Kidney capillary endothelial cell (primary cell): ENCODE results near the gene FZR1.
"Not testable (repeated sequence)": the region's sequence is repeated elsewhere in the genome, so short reads cannot be mapped to it uniquely, and the experiment has no call there.

Experiments used
- DNase-seq: peaks from one replicate; pipeline ENCODE4 v3.0.0-alpha.2; 2018; ENCODE audit warnings: low spot score

The FZR1 gene

DNA sequence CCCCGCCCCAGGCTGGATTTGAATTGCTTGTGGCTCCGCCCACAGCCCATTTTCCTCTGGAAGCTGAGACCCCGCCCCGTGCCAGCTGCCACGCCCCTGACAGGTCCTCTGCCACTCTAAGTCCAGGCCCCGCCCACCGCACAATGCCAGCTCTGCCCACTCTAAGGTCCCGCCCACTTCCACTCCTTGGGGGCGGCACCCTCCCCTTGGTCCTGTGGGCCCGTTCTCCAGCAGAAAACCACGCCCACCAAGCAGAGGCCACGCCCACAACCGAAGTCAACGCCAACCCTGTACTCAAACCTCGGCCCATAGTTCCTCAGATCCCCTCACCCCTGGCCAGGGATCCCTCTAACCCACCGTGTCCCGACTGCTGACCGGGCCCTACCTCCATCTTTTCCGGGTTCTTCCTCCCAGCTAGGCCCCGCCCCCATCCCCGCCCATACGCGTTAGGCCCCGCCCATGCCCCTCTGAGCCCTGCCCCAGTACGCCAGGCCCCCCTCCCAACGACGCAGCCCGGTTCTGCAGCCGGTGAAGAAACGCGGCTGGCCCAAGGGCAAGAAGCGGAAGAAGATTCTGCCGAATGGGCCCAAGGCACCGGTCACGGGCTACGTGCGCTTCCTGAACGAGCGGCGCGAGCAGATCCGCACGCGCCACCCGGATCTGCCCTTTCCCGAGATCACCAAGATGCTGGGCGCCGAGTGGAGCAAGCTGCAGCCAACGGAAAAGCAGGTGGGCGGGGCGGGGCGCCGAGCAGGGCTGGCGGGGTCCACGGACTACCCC is 67.9 kb downstream of the FZR1 start:
- peak; percentile 99 for DNase-seq

DNA sequence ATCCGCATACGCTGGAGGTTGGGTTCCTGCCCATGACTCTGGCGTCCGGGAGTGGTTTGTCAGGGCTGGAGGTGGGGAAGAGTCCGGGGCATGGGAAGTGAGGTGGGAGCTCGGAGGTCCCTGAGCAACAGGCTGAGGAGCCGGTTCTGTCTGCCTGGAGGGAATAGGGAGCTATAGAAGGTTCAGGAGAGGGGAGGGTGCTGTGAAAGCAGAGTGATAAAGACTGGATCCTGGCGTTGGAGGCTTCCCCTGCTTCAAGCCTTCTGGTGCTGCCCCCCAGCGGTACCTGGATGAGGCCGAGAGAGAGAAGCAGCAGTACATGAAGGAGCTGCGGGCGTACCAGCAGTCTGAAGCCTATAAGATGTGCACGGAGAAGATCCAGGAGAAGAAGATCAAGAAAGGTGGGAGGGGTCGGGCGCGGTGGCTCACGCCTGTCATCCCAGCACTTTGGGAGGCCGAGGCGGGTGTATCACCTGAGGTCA is 69.2 kb downstream of the FZR1 start:
- no peak for DNase-seq

DNA sequence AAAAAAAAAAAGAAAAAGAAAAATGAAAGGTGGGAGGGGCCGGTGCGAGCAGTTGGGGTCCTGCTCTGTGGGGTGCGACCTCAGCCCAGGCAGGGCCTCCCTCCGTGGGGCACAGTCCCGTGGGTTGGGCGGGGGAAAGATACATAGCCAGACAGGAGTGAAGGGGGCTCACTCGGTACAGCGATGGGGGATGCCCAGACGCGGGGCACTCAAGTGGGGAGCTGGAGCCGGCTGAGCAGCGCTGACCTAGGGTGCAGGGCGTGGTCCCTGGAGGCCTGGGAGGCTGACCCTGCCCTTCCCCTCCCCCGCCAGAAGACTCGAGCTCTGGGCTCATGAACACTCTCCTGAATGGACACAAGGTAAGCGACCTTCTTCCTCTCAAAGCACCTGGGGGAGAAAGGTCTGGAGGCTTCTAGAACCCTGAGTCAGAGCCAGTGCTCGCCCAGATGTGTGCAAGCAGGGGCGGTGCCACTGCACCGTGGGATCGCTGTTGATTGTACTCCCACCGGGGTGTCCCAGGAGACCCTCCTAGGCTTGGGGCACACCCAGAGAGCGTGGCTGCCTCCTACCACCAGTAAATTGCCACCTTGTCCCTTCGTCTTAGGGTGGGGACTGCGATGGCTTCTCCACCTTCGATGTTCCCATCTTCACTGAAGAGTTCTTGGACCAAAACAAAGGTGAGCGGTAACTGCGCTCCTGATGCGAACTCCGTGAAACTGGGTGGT is 70.0 kb downstream of the FZR1 start:
- DNase-seq: no peak

DNA sequence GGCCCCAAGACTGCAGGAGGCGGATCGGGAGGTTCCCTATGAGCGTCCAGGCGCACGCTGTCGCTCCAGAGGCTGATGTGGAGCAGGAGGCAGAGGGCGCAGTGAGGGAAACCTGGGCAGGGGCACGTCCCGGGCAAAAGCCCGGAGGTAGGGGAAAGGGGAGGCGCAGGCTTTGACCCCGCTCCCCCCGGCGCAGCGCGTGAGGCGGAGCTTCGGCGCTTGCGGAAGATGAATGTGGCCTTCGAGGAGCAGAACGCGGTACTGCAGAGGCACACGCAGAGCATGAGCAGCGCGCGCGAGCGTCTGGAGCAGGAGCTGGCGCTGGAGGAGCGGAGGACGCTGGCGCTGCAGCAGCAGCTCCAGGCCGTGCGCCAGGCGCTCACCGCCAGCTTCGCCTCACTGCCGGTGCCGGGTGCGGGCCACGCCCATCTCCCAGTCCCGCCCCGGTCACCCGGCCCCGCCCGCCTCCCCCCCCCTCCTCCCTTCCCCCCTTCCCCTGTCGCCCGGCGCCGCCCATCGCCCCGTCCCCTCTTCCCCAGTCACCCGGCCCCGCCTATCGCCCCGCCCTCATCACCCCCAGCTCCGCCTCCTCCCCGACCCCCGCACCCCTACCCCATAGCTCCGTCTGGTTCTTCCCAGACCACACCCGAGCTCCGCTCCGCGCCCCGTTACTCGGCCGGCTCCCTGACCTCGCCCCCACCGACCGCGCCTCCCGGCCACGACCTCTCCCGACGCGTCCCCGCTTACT is 70.8 kb downstream of the FZR1 start:
- no peak for DNase-seq

DNA sequence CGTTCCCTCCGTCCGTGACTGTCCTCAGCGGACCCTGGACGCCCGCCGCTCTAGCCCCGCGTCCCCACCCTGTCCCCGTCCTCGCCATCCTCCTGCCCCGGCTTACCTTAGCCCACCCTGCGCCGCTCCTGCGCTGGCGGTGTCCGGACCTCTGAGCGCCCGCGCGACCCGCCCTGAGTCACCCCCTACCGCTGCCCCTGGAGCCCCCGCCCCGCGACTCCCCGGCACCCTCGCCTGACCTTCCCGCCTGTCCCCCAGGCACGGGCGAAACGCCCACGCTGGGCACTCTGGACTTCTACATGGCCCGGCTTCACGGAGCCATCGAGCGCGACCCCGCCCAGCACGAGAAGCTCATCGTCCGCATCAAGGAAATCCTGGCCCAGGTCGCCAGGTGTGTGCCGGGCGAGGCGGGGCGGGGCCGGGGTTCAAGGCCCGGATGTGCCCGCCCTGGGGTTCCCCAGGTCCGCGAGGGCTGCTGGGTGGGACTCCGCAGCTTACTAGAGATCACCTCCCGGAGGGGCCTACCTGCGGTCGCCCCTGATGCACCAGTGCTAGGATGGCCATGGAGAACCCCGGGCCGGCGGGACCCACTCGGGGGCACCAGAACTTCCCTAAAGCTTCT is 71.7 kb downstream of the FZR1 start:
- no peak for DNase-seq

DNA sequence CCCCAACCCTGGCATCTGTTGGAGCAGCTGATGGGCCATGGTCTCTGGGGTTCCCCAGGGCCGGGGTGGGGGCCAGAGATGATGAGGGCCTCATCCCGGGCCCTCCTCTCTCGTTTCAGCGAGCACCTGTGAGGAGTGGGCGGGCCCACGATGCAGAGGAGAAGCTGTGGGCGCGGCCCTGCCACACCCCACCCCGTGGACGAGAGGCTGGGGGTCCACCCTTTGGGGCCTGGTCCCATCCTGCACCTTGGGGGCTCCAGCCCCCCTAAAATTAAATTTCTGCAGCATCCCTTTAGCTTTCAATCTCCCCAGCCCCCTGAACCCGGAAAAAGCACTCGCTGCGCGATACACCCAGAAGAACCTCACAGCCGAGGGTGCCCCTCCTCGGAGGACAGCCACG is 72.3 kb downstream of the FZR1 start:
- no peak for DNase-seq

DNA sequence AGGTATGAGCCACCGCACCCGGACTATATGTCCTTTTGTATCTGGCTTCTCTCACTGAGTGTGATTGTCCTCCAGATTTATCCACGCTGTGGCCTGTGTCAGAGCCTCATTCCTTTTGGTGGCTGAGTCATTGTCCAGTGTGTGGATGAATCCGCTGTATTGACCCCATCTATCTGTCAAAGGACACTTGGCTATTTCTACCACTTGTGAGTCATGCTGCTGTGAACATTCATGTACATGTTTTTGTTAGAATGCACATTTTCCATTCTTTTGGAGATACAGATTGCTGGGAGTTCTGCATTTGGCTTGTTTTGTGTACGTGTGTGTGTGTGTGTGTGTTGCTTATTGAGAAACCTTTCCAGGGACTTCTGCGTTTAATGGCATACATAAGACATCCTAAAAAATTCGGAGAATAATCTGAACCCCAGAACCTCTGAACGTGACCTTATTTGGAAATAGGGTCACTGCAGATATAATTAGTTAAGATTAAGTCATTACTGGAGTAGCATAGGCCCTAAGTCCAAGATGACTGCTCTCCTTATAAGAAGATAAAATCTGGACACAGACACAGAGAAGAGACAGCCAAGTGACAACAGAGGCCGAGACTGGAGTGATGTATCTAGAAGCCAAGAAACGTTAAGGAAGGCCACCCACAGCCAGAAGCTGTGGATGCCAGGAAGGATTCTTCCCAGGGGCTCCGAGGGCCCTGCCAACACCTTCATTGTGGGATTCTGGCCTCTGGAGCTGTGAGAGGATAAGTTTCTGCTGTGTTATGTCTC is 74.2 kb downstream of the FZR1 start:
- DNase-seq: peak; percentile 89

DNA sequence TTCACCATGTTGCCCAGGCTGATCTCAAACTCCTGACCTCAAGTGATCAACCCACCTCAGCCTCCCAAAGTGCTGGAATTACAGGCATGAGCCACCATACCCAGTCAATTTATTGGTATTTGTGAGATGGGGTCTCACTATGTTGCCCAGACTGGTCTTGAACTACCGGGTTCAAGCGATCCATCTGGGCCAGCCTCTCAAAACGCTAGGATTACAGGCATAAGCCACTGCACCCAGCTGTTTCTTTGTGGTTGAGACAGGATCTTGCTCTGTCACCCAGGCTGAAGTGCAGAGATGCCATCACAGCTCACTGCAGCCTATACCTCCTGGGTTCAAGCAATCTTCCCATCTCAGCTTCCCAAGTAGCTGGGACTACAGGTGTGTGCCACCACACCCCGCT is 75.7 kb downstream of the FZR1 start:
- DNase-seq: not testable (repeated sequence)

DNA sequence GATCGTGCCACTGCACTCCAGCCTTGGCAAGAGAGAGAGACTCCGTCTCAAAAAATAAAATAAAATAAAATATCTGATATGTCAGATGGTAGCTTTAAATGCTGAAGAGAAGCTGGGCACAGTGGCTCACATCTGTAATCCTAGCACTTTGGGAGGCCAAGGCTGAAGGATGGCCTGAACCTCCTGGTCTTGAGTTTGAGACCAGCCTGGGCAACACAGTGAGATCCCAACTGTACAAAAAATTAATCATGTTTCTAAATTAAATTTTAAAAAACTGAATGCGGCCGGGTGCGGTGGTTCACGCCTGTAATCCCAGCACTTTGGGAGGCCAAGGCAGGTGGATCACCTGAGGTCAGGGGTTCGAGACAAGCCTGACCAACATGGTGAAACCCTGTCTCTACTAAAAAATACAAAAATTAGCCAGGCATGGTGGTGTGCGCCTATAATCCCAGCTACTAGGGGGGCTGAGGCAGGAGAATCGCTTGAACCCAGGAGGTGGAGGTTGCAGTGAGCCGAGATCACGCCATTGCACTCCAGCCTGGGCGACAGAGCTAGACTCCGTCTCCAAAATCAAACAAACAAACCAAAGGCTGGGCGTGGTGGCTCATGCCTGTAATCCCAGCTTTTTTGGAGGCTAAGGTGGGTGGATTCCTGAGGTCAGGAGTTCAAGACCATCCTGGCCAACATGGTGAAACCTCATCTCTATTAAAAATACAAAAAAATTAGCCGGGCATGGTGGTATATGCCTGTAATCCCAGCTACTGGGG is 78.1 kb downstream of the FZR1 start:
- not testable (repeated sequence) for DNase-seq

DNA sequence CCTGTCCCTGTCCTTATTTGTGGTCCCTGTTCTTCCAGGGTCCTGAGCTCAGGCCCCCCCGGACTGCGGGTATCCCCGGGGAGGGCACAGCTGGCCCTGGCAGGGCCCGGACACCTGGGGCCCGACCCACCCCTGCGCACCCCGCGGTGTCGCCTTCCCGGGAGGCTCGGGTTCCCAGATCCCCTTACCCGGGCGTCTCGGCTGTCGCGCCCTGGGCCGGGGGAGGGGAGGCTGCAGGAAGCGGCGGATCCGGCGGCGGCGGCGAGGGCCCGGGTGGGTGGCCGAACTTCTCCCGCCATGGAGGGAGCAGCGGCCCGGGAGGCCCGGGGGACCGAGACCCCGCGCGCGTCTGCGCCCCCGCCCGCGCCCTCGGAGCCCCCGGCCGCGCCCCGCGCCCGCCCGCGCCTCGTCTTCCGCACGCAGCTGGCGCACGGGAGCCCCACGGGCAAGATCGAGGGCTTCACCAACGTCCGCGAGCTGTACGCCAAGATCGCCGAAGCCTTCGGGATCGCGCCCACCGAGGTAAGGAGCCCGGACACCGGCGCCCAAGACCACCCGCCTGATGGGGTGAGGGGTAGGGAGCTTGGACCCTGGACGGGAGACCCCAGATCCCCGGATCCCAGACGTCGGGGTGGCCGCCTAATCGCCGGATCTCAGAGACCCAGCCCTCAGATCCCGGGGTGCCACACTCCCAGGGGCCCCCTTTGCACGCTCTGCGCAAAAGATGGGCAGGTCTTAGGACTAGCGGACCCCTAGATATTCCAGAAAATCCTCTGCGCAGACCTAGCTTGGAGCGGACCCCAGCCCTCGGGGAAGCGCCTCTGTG is 79.4 kb downstream of the FZR1 start, which contains the start of gene GIPC3:
GIPC3 (plus strand) TSS at position 178 of the 826 bp plus-strand sequence; CDS start at position 298, 120 bp downstream.
- DNase-seq: no peak

DNA sequence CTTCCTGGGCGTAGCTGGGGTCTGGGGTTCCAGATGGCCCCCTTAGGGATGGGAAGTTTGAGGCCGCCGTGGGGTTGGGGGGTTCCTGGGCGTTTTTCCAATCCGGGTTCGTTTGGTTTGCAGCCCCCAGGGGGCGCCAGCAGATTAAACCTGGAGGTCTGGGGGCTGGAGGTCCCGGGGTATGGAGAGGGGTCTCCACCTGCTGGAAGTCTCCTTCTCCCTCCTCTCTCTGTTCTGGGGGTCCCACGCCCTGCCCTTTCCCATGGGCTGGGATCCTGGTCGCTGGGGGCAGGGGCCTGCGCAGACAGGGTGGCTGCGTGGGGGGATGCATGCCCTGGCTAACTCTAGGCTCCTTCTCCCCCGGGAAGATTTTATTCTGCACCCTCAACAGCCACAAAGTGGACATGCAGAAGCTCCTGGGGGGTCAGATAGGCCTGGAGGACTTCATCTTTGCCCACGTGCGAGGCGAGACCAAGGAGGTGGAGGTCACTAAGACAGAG is 80.1 kb downstream of the FZR1 start:
- no peak for DNase-seq

DNA sequence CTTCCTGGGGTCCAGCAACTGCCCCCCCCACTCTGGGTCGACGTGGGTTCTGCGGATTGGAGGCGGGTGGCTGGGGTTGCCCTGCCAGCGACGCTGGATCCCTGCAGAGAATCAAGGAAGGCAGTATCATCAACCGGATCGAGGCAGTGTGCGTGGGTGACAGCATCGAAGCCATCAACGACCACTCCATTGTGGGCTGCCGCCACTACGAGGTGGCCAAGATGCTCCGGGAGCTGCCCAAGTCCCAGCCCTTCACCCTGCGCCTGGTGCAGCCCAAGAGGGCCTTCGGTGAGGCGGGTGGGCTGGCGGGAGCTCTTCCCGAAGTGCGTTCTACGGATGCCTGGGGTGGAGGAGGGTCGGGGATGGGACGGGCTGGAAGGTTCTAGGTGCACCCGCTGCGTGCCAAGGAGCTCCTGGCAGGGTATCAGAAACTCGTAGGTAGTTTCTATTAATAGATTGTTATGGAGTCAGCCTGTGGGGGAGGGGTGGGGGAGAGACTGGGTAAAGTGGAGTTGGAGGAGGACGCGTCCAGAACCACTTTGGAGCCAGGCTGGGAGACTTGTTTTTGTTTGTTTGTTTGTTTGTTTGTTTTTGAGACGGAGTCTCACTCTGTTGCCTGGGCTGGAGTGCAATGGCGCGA is 80.7 kb downstream of the FZR1 start:
- DNase-seq: no peak
